ENCODE data around the gene IRF2. TPM values are rescaled to one million over a fixed set of nuclear protein-coding genes. Genes with fewer than 3 reads are reported as not detected.

IRF2 gene
- total RNA-seq, 2 donors from 2014 or later, result 17.3 to 24.6 TPM

DNA sequence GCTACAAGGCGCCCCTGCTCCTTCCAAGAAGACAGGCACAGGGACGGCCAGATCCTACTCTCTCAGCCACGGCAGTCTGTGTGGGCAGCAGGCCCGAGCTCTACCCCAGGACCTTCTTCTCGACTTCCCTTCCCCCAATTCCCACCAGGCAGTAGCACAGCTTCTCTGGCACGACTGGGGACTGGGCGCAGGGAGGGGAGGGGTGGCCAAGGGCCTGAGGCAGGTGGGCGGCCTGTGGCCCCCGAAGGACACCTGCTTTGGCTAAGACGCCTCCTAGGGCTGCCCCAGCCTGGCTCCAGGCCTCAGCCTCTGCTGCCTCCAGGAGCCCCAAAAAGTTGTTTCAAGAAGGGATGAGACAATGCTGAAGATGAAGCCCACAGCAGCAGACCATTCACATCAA, 24.2 kb upstream of the IRF2 start:
- H3K4me3 ChIP-seq (ENCODE audit: low read length), result no peak overlapping the region
- 60 to 92% methylated on average over 1 to 10 of the region's 10 CpGs for WGBS, 2 experiments (ENCODE audit: insufficient coverage in 1 of 2, insufficient read length in 1 of 2)
- Mint-ChIP-seq H3K4me1 (no peaks in the 10 kb centered on the region), H3K27ac (no peak overlapping the region), H3K9me3 (no peaks in the 10 kb centered on the region), H3K36me3 (ENCODE audit: low read depth) (no peaks in the 10 kb centered on the region), H3K4me3 (no peak overlapping the region), H3K27me3 (ENCODE audit: insufficient read depth) (no peaks in the 10 kb centered on the region)
- no peak for DNase-seq
- no peaks in the 10 kb centered on the region for H3K36me3 ChIP-seq (ENCODE audit: control insufficient read depth, insufficient read depth, low read length)
- H3K4me1 ChIP-seq (ENCODE audit: control insufficient read depth, insufficient read depth, low read length), result no peaks in the 10 kb centered on the region
- H3K9ac ChIP-seq (ENCODE audit: extremely low read depth, low read length, poor library complexity, severe bottlenecking), result no peak overlapping the region
- H3K27me3 ChIP-seq (ENCODE audit: control insufficient read depth, insufficient read depth, low read length, poor library complexity, severe bottlenecking), result no peaks in the 10 kb centered on the region
- no peak overlapping the region for H3K27ac ChIP-seq (ENCODE audit: low read depth, low read length)
- TF ChIP-seq CTCF (conservative IDR thresholded peaks at IDR 0.05), result no peak
- no peaks in the 10 kb centered on the region for H3K9me3 ChIP-seq (ENCODE audit: control insufficient read depth, low read length)

GRCh38 chr4:184489771-184490170, 15.4 kb upstream of the IRF2 start:
- no peak overlapping the region for H3K9ac ChIP-seq (ENCODE audit: extremely low read depth, low read length, poor library complexity, severe bottlenecking)
- no peaks in the 10 kb centered on the region for H3K4me1 ChIP-seq (ENCODE audit: control insufficient read depth, insufficient read depth, low read length)
- Mint-ChIP-seq H3K36me3 (ENCODE audit: low read depth) (no peaks in the 10 kb centered on the region), H3K9me3 (peaks cover 4% of the 10 kb centered on the region), H3K27me3 (ENCODE audit: insufficient read depth) (no peaks in the 10 kb centered on the region), H3K4me3 (no peak overlapping the region), H3K27ac (no peak overlapping the region), H3K4me1 (no peaks in the 10 kb centered on the region)
- no peak for DNase-seq
- H3K27ac ChIP-seq (ENCODE audit: low read depth, low read length), result no peak overlapping the region
- no peak overlapping the region for H3K4me3 ChIP-seq (ENCODE audit: low read length)
- H3K36me3 ChIP-seq (ENCODE audit: control insufficient read depth, insufficient read depth, low read length), result no peaks in the 10 kb centered on the region
- H3K9me3 ChIP-seq (ENCODE audit: control insufficient read depth, low read length), result no peaks in the 10 kb centered on the region
- no peak for TF ChIP-seq CTCF (conservative IDR thresholded peaks at IDR 0.05)
- WGBS, 2 experiments (ENCODE audit: insufficient coverage in 1 of 2, insufficient read length in 1 of 2), result 92 to 96% methylated on average over 7 to 8 of the region's 8 CpGs
- H3K27me3 ChIP-seq (ENCODE audit: control insufficient read depth, insufficient read depth, low read length, poor library complexity, severe bottlenecking), result no peaks in the 10 kb centered on the region

DNA sequence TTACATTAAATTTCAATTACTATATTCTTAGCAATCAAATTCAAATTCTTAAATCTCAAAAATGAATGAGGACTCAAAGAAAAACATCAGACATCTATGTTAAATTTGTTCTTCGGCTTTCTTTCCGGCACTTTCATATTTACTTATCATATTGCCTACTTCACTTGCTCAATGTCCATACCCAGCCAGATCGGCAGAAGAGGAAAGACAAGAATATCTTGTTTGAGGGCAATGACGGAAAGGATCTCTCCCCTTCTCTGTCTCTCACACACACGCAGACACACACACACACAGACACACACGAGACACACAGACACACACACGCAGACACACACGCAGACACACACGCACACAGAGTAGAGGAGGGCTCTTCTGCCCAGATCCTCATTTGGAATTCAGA, 13.2 kb upstream of the IRF2 start:
- Mint-ChIP-seq H3K4me3 (no peak overlapping the region), H3K9me3 (peaks cover 13% of the 10 kb centered on the region), H3K36me3 (ENCODE audit: low read depth) (no peaks in the 10 kb centered on the region), H3K27ac (no peak overlapping the region), H3K4me1 (no peaks in the 10 kb centered on the region), H3K27me3 (ENCODE audit: insufficient read depth) (no peaks in the 10 kb centered on the region)
- DNase-seq, result no peak
- Histone ChIP-seq H3K9me3 (ENCODE audit: control insufficient read depth, low read length) (peaks cover 7% of the 10 kb centered on the region), H3K36me3 (ENCODE audit: control insufficient read depth, insufficient read depth, low read length) (no peaks in the 10 kb centered on the region), H3K9ac (ENCODE audit: extremely low read depth, low read length, poor library complexity, severe bottlenecking) (no peak overlapping the region), H3K27ac (ENCODE audit: low read depth, low read length) (no peak overlapping the region), H3K4me1 (ENCODE audit: control insufficient read depth, insufficient read depth, low read length) (no peaks in the 10 kb centered on the region), H3K27me3 (ENCODE audit: control insufficient read depth, insufficient read depth, low read length, poor library complexity, severe bottlenecking) (no peaks in the 10 kb centered on the region), H3K4me3 (ENCODE audit: low read length) (no peak overlapping the region)
- WGBS, 2 experiments (ENCODE audit: insufficient coverage in 1 of 2, insufficient read length in 1 of 2), result 82 to 98% methylated on average over 2 to 9 of the region's 9 CpGs
- TF ChIP-seq CTCF (conservative IDR thresholded peaks at IDR 0.05), result no peak

Data from endodermal cell (in vitro differentiated cells).